K562 (cell line): Measurements from ENCODE around the gene PAQR4. TPM values are rescaled to one million over a fixed set of nuclear protein-coding genes. Genes with fewer than 3 reads are reported as not detected.

Source experiments
- CBX3 ChIP-seq, 2 experiments: IDR thresholded peaks; 1 replicate in 1 of 2; 2 replicates in 1 of 2; pipeline ENCODE4 v1.6.1; 2012; ENCODE audit warnings: inconsistent platforms in 2 of 2, low read length in 2 of 2, borderline replicate concordance in 1 of 2, control low read depth in 1 of 2
- CCAR2 ChIP-seq: fragments of 200-400 bp; formaldehyde crosslinking; IDR thresholded peaks from 2 replicates; pipeline ENCODE4 v1.6.1; 2017; ENCODE audit warnings: mild to moderate bottlenecking, low read depth, low read length
- CREB3 ChIP-seq: fragments of 450-650 bp; conservative IDR thresholded peaks from 2 replicates; pipeline ENCODE4 v1.6.1; 2016; ENCODE audit warnings: missing genetic modification characterization, low read depth, mild to moderate bottlenecking, missing compliant biosample characterization, moderate library complexity
- CSDE1 ChIP-seq, 2 experiments: fragments of 450-650 bp; IDR thresholded peaks; 2 replicates each; pipeline ENCODE4 v1.6.1; 2016; ENCODE audit warnings: mild to moderate bottlenecking in 1 of 2
- E2F3 ChIP-seq: fragments of 250-450 bp; sonication (Bioruptor Pico); IDR thresholded peaks from 2 replicates; pipeline ENCODE4 v1.4.0; 2020; ENCODE audit warnings: mild to moderate bottlenecking
- EHMT2 ChIP-seq: fragments of 450-650 bp; IDR thresholded peaks from 2 replicates; pipeline ENCODE4 v1.6.1; 2018; ENCODE audit warnings: antibody characterized with exemption
- EP300 ChIP-seq: IDR thresholded peaks from 2 replicates; pipeline ENCODE4 v1.6.1; 2012; ENCODE audit warnings: low read length, improper control_type of control experiment
- FUS ChIP-seq: fragments of 200-400 bp; formaldehyde crosslinking; optimal IDR thresholded peaks from 2 replicates; pipeline ENCODE3; 2017; ENCODE audit warnings: low read depth, low read length
- HCFC1 ChIP-seq: IDR thresholded peaks from 2 replicates; pipeline ENCODE4 v1.6.1; 2012; ENCODE audit warnings: low read depth, low read length, improper control_type of control experiment
- KLF13 ChIP-seq: fragments of 450-650 bp; IDR thresholded peaks from 2 replicates; pipeline ENCODE4 v1.6.1; 2016; ENCODE audit warnings: missing genetic modification characterization, low read depth, mild to moderate bottlenecking, missing compliant biosample characterization, moderate library complexity, borderline replicate concordance
- MAFK ChIP-seq: IDR thresholded peaks from 2 replicates; pipeline ENCODE4 v1.6.1; 2011; ENCODE audit warnings: low read length, improper control_type of control experiment
- MCM3 ChIP-seq: fragments of 450-650 bp; IDR thresholded peaks from 2 replicates; pipeline ENCODE4 v1.6.1; 2016
- MCM5 ChIP-seq: fragments of 450-650 bp; IDR thresholded peaks from 2 replicates; pipeline ENCODE4 v1.6.1; 2016; ENCODE audit warnings: low read depth
- MIER1 ChIP-seq: fragments of 450-650 bp; IDR thresholded peaks from 2 replicates; pipeline ENCODE4 v1.6.1; 2016; ENCODE audit warnings: antibody characterized with exemption, mild to moderate bottlenecking, low read depth
- PURB ChIP-seq: sonication (generic); formaldehyde crosslinking; IDR thresholded peaks from 2 replicates; pipeline ENCODE4 v1.9.0; 2021; ENCODE audit warnings: low read depth, mild to moderate bottlenecking, missing genetic modification reagents
- RFX5 ChIP-seq: IDR thresholded peaks from 2 replicates; pipeline ENCODE4 v1.6.1; 2011; ENCODE audit warnings: low read depth, mild to moderate bottlenecking, improper control_type of control experiment, low read length
- TFAP4 ChIP-seq: sonication (generic); formaldehyde crosslinking; IDR thresholded peaks from 2 replicates; pipeline ENCODE4 v1.8.0; 2022; ENCODE audit warnings: missing genetic modification reagents, mild to moderate bottlenecking, moderate library complexity, borderline replicate concordance
- USF1 ChIP-seq: sonication (generic); formaldehyde crosslinking; IDR thresholded peaks from 2 replicates; pipeline ENCODE4 v1.9.0; 2022; ENCODE audit warnings: mild to moderate bottlenecking, missing genetic modification reagents
- XRCC3 ChIP-seq: fragments of 450-650 bp; IDR thresholded peaks from 2 replicates; pipeline ENCODE4 v1.6.1; 2017; ENCODE audit warnings: mild to moderate bottlenecking, moderate library complexity
- ZEB2 ChIP-seq: fragments of 450-650 bp; IDR thresholded peaks from 2 replicates; pipeline ENCODE4 v1.6.1; 2016
- ZFP1 ChIP-seq: fragments of 450-650 bp; formaldehyde crosslinking; IDR thresholded peaks from 2 replicates; pipeline ENCODE4 v1.4.0; 2020; ENCODE audit warnings: mild to moderate bottlenecking, mixed read lengths
- ZFP36 ChIP-seq: fragments of 150-350 bp; IDR thresholded peaks from 2 replicates; pipeline ENCODE4 v1.6.1; 2018; ENCODE audit warnings: low read length, low read depth; ENCODE audit not compliant: partially characterized antibody
- polyA plus RNA-seq, 8 experiments: library from polyadenylated mRNA; depleted of rRNA in 4 of 8; stranded (reverse) in 5 of 8; unstranded in 3 of 8; fragments of >200 nt; fragmentation: Nextera tagmentation in 2 of 8; fragmentation: Illumina TruSeq in 1 of 8; extraction: Ambion mirVana in 2 of 8; extraction: Trizol in 1 of 8; gene quantifications; 2 replicates each; pipeline versions ENCODE4 v1.2.1 to v1.2.3, GENCODE V29; 2011 to 2014; ENCODE audit warnings: inconsistent platforms in 1 of 8, missing spikeins in 1 of 8
- total RNA-seq, 7 experiments: library from RNA; depleted of rRNA in 6 of 7; stranded (reverse); fragments of >200 nt in 6 of 7; fragmentation: Illumina TruSeq in 2 of 7; extraction: Trizol in 2 of 7; gene quantifications; 2 replicates each; pipeline versions ENCODE4 v1.2.1 to v1.2.3, GENCODE V29; 2011 to 2021; ENCODE audit warnings: low replicate concordance in 1 of 7
- TF ChIP-seq, protein P1 (sequence below): sonication (generic); formaldehyde crosslinking; IDR thresholded peaks from 2 replicates; pipeline ENCODE4 v1.8.0; 2022; ENCODE audit warnings: mild to moderate bottlenecking, missing genetic modification reagents
- TF ChIP-seq, protein P2 (sequence below): fragments of 250-450 bp; sonication (Bioruptor Pico); IDR thresholded peaks from 2 replicates; pipeline ENCODE4 v1.4.0; 2020; ENCODE audit warnings: mild to moderate bottlenecking, moderate library complexity, borderline replicate concordance

The PAQR4 gene
- total and polyA plus RNA-seq, 9 of the 15 experiments (the other 6 are each of a cell fraction or from before 2014, with no cell fraction given) = 0.62 to 40.4 (median 19.5) TPM

- no peak for TF ChIP-seq CBX3 (IDR thresholded peaks at IDR 0.05; ENCODE audit: borderline replicate concordance in 1 of 2, low read length in 2 of 2)
- TF ChIP-seq TFAP4 (CRISPR knock-in tag) = no peak; the same call in 1 of the 2 replicates
- TF ChIP-seq E2F3 (CRISPR knock-in tag) = no peak
- TF ChIP-seq ZFP36 = no peak
- TF ChIP-seq ZEB2 = no peak
- TF ChIP-seq, protein P1, sequence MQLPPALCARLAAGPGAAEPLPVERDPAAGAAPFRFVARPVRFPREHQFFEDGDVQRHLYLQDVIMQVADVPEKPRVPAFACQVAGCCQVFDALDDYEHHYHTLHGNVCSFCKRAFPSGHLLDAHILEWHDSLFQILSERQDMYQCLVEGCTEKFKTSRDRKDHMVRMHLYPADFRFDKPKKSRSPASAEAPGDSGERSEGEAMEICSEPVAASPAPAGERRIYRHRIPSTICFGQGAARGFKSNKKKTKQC (CRISPR knock-in tag) = 0 out of 2 replicates have a peak, but pooled peaks have one; percentile 32
- TF ChIP-seq MCM5 = no peak
- no peak for TF ChIP-seq HCFC1
- no peak for TF ChIP-seq FUS
- no peak for TF ChIP-seq CREB3 (tag)
- TF ChIP-seq MIER1 = no peak
- TF ChIP-seq, protein P2, sequence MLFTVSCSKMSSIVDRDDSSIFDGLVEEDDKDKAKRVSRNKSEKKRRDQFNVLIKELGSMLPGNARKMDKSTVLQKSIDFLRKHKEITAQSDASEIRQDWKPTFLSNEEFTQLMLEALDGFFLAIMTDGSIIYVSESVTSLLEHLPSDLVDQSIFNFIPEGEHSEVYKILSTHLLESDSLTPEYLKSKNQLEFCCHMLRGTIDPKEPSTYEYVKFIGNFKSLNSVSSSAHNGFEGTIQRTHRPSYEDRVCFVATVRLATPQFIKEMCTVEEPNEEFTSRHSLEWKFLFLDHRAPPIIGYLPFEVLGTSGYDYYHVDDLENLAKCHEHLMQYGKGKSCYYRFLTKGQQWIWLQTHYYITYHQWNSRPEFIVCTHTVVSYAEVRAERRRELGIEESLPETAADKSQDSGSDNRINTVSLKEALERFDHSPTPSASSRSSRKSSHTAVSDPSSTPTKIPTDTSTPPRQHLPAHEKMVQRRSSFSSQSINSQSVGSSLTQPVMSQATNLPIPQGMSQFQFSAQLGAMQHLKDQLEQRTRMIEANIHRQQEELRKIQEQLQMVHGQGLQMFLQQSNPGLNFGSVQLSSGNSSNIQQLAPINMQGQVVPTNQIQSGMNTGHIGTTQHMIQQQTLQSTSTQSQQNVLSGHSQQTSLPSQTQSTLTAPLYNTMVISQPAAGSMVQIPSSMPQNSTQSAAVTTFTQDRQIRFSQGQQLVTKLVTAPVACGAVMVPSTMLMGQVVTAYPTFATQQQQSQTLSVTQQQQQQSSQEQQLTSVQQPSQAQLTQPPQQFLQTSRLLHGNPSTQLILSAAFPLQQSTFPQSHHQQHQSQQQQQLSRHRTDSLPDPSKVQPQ (CRISPR knock-in tag) = no peak
- TF ChIP-seq CCAR2 = no peak
- no peak for TF ChIP-seq EP300
- no peak for TF ChIP-seq USF1
- TF ChIP-seq KLF13 = peak; percentile 53; the same call in 1 of the 2 replicates
- no peak for TF ChIP-seq RFX5
- no peak for TF ChIP-seq MAFK
- TF ChIP-seq CSDE1 (IDR thresholded peaks at IDR 0.05) = no peak
- TF ChIP-seq EHMT2 = no peak
- TF ChIP-seq ZFP1 (CRISPR knock-in tag) = no peak
- no peak for TF ChIP-seq MCM3
- TF ChIP-seq PURB (CRISPR knock-in tag) = no peak
- TF ChIP-seq XRCC3 = no peak
These were observed 51.7 kb downstream of the PAQR4 start (continued) for GRCh38 chr16:3020604-3021448.
